Right atrium auricular region (tissue), 2 donors: ENCODE data around the gene DNLZ. TPM values are rescaled to one million over a fixed set of nuclear protein-coding genes. Genes with fewer than 3 reads are reported as not detected.

Experiments
- DNase-seq: peaks from one replicate; pipeline ENCODE4 v3.0.0-alpha.2; 2019; ENCODE audit warnings: low spot score
- H3K27ac ChIP-seq, 2 donors: fragments of 200-600 bp; sonication (generic); 1 replicate in 1 of 2; 2 replicates in 1 of 2; pipeline ENCODE4 v1.5.1; 2016 to 2019
- H3K27me3 ChIP-seq, 2 donors: fragments of 200-600 bp; sonication (generic); one replicate each; pipeline versions ENCODE4 v1.5.1 to v1.6.0; 2017 to 2019
- H3K36me3 ChIP-seq: fragments of 200-600 bp; sonication (generic); one replicate; pipeline ENCODE4 v1.5.1; 2016
- H3K4me1 ChIP-seq, 2 donors: fragments of 200-600 bp; sonication (generic); one replicate each; pipeline versions ENCODE4 v1.5.1 to v1.6.0; 2017 to 2019
- H3K4me3 ChIP-seq, 2 donors: fragments of 200-600 bp; sonication (generic); 1 replicate in 1 of 2; 2 replicates in 1 of 2; pipeline ENCODE4 v1.5.1; 2017 to 2019; ENCODE audit warnings: mild to moderate bottlenecking in 1 of 2, moderate library complexity in 1 of 2
- H3K9me3 ChIP-seq, 2 donors: fragments of 200-600 bp; sonication (generic); one replicate each; pipeline ENCODE4 v1.5.1; 2019
- CTCF ChIP-seq, 2 donors: fragments of 200-600 bp; sonication (generic); IDR thresholded peaks; one replicate each; pipeline ENCODE4 v1.5.1; 2019; ENCODE audit warnings: antibody characterized with exemption in 2 of 2
- total RNA-seq, 2 donors: library from RNA; depleted of rRNA; stranded (reverse); fragments of >200 nt; gene quantifications; one replicate each; pipeline ENCODE4 v1.1.0, GENCODE V29; 2016

Gene DNLZ
- total RNA-seq, 2 donors from 2014 or later = 15.4 to 36.6 TPM

DNA sequence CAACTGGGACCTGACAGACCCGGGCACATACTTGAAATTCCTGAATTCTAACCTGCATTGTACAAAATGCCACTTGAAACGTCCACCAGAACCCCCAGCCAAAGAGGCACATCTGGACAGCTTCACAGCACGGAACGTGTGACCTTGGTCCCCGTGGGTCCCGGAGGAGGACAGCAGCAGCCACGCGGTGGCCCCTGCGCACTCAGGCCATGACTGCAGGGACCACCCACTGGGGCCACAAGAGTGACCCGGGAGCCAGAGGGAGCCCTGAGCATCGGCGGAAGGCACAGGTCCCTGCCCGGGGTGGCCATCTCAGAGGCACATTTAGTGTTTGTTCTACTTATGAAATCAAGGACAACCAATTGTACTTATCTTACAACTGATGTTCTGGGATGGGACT, 38.5 kb upstream of the DNLZ start:
- no peaks in the 10 kb centered on the region for H3K9me3 ChIP-seq
- H3K36me3 ChIP-seq = peaks cover 19% of the 10 kb centered on the region
- no peak for TF ChIP-seq CTCF (IDR thresholded peaks at IDR 0.05)
- H3K27ac ChIP-seq = no peak overlapping the region
- H3K4me1 ChIP-seq = peaks cover 0 to 21% of the 10 kb centered on the region in 2 donors
- no peaks in the 10 kb centered on the region for H3K27me3 ChIP-seq
- no peak overlapping the region for H3K4me3 ChIP-seq
- no peak for DNase-seq

- Histone ChIP-seq H3K36me3 (peaks cover 14% of the 10 kb centered on the region), H3K27ac (no peak overlapping the region), H3K4me1 (peaks cover 0 to 21% of the 10 kb centered on the region in 2 donors), H3K4me3 (no peak overlapping the region), H3K9me3 (no peaks in the 10 kb centered on the region), H3K27me3 (no peaks in the 10 kb centered on the region)
- no peak for TF ChIP-seq CTCF (IDR thresholded peaks at IDR 0.05)
- DNase-seq = no peak
Measured at GRCh38 chr9:136401173-136401922, 37.8 kb upstream of the DNLZ start.

GRCh38 chr9:136400038-136400834, 36.7 kb upstream of the DNLZ start, which contains the start of gene SNAPC4:
Gene SNAPC4 (minus strand): TSS chr9:136400170. CDS start chr9:136398428, 1,742 bp downstream.
- H3K27ac ChIP-seq = peak within 1 kb of the TSS; percentile 38 to 62

DNA sequence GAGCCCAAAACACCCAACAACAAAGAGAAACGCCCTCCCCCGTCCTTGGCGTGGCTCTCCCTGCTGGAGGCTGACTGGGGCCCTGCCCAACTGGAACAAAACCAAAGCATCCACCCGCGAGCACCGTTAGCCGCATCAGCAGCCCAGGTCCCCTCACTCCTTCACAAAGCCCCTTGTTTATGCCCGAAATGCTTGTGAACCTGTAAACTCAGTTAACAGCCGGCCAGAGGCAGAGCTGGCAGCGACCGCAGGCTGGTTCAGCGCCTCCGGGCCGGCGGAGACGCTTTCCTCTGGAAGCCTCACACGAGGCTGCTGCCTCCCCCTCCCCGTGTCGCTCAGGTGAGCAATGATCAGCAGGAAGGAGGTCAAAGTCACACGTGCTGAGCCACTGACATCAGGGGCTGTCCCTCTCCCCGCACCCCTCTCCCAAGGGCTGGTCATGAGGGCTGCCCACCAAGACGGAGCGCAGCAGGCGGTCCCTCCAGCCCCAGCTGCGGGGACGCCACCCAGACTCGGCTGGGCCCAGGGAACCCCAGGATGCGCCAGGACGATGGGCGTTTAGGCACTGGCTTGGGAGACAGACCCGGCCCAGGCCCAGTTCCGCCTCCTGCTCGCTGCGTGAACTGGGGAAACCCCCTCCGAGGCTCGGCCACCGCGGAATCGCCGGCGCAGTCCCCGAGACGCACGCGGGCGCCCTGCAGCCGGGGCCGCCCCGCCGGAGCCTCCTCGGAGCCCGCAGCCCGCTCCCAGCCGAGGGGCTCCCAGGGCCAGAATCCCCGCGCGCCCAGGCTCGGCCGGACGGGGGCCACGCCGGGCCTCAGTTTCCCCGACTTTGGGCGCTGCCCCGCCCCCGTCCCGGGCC, 35.9 kb upstream of the DNLZ start:
- H3K4me3 ChIP-seq = peak overlapping the region; percentile 91 to 98
- no peaks in the 10 kb centered on the region for H3K27me3 ChIP-seq
- TF ChIP-seq CTCF (IDR thresholded peaks at IDR 0.05) = no peak
- DNase-seq = no peak
- H3K36me3 ChIP-seq = peaks cover 21% of the 10 kb centered on the region
- H3K27ac ChIP-seq = peak overlapping the region; percentile 38 to 62
- no peaks in the 10 kb centered on the region for H3K9me3 ChIP-seq
- peaks cover 0 to 21% of the 10 kb centered on the region in 2 donors for H3K4me1 ChIP-seq

More at GRCh38 chr9:136400038-136400834, 36.7 kb upstream of the DNLZ start, which contains the start of gene SNAPC4:
- Histone ChIP-seq H3K9me3 (no peaks in the 10 kb centered on the region), H3K27me3 (no peaks in the 10 kb centered on the region), H3K4me3 (peak within 1 kb of the TSS; percentile 91 to 98), H3K36me3 (peaks cover 20% of the 10 kb centered on the region), H3K4me1 (peaks cover 0 to 21% of the 10 kb centered on the region in 2 donors)
- peak; percentile 93 to 99 for TF ChIP-seq CTCF (IDR thresholded peaks at IDR 0.05)
- peak; percentile 76 for DNase-seq

GRCh38 chr9:136398286-136398685, 34.7 kb upstream of the DNLZ start:
- DNase-seq = no peak
- peaks cover 30% of the 10 kb centered on the region for H3K36me3 ChIP-seq
- H3K9me3 ChIP-seq = no peaks in the 10 kb centered on the region
- H3K4me1 ChIP-seq = peaks cover 0 to 21% of the 10 kb centered on the region in 2 donors
- H3K4me3 ChIP-seq = no peak overlapping the region
- TF ChIP-seq CTCF (IDR thresholded peaks at IDR 0.05) = no peak
- H3K27me3 ChIP-seq = no peaks in the 10 kb centered on the region
- no peak overlapping the region for H3K27ac ChIP-seq
